Neural crest cell (in vitro differentiated cells): ENCODE measurements around the gene F10. TPM values are rescaled to one million over a fixed set of nuclear protein-coding genes. Genes with fewer than 3 reads are reported as not detected.

Source experiments
- DNase-seq: peaks from one replicate; pipeline ENCODE4 v3.0.0; 2021; ENCODE audit warnings: low read depth, mixed read lengths, low spot score
- H3K27ac Mint-ChIP-seq: one replicate; pipeline ENCODE4 v1.8.0; 2021; ENCODE audit warnings: mild to moderate bottlenecking, mixed read lengths; ENCODE audit not compliant: unreplicated experiment
- H3K27me3 Mint-ChIP-seq: 2 replicates; pipeline ENCODE4 v1.8.0; 2021; ENCODE audit warnings: low read depth, mild to moderate bottlenecking, mixed read lengths
- H3K36me3 Mint-ChIP-seq: 2 replicates; pipeline ENCODE4 v1.8.0; 2021; ENCODE audit warnings: low read depth, mild to moderate bottlenecking, mixed read lengths
- H3K4me1 Mint-ChIP-seq: 2 replicates; pipeline ENCODE4 v1.8.0; 2021; ENCODE audit warnings: mixed read lengths
- H3K4me3 Mint-ChIP-seq: one replicate; pipeline ENCODE4 v1.8.0; 2021; ENCODE audit warnings: mild to moderate bottlenecking, mixed read lengths
- H3K9me3 Mint-ChIP-seq: 2 replicates; pipeline ENCODE4 v1.8.0; 2021; ENCODE audit warnings: mixed read lengths
- CTCF ChIP-seq: fragments of 200-600 bp; sonication (generic); conservative IDR thresholded peaks from 2 replicates; pipeline ENCODE4 v1.5.0; 2021; ENCODE audit warnings: antibody characterized with exemption, mild to moderate bottlenecking
- total RNA-seq: library from RNA; stranded (reverse); gene quantifications from 2 replicates; pipeline ENCODE4 v1.2.1, GENCODE V29; 2021

The F10 gene
- total RNA-seq, 1 donor from 2014 or later: 0.89 TPM

GRCh38 chr13:113176822-113177221 lies 54.2 kb downstream of the F10 start:
- Mint-ChIP-seq H3K27ac (no peak overlapping the region), H3K4me1 (peaks cover 7% of the 10 kb centered on the region), H3K27me3 (no peaks in the 10 kb centered on the region), H3K36me3 (peaks cover 17% of the 10 kb centered on the region), H3K4me3 (no peak overlapping the region), H3K9me3 (no peaks in the 10 kb centered on the region)
- DNase-seq: no peak
- TF ChIP-seq CTCF: no peak

- no peak for DNase-seq
- no peaks in the 10 kb centered on the region for H3K27me3 Mint-ChIP-seq
- no peaks in the 10 kb centered on the region for H3K9me3 Mint-ChIP-seq
- peaks cover 7% of the 10 kb centered on the region for H3K4me1 Mint-ChIP-seq
- H3K27ac Mint-ChIP-seq: no peak overlapping the region
- peaks cover 17% of the 10 kb centered on the region for H3K36me3 Mint-ChIP-seq
- no peak overlapping the region for H3K4me3 Mint-ChIP-seq
- no peak for TF ChIP-seq CTCF
Observed at GRCh38 chr13:113178070-113178895, 55.7 kb downstream of the F10 start.

- no peaks in the 10 kb centered on the region for H3K27me3 Mint-ChIP-seq
- no peak for TF ChIP-seq CTCF
- no peaks in the 10 kb centered on the region for H3K9me3 Mint-ChIP-seq
- H3K27ac Mint-ChIP-seq: no peak overlapping the region
- H3K4me1 Mint-ChIP-seq: peaks cover 11% of the 10 kb centered on the region
- no peak overlapping the region for H3K4me3 Mint-ChIP-seq
- no peak for DNase-seq
- peaks cover 17% of the 10 kb centered on the region for H3K36me3 Mint-ChIP-seq
Observed at GRCh38 chr13:113178896-113179167, 56.2 kb downstream of the F10 start.

GRCh38 chr13:113179374-113180230 lies 57.0 kb downstream of the F10 start:
- peaks cover 14% of the 10 kb centered on the region for H3K36me3 Mint-ChIP-seq
- no peaks in the 10 kb centered on the region for H3K9me3 Mint-ChIP-seq
- TF ChIP-seq CTCF: no peak
- peaks cover 11% of the 10 kb centered on the region for H3K4me1 Mint-ChIP-seq
- no peak overlapping the region for H3K4me3 Mint-ChIP-seq
- no peaks in the 10 kb centered on the region for H3K27me3 Mint-ChIP-seq
- no peak for DNase-seq
- H3K27ac Mint-ChIP-seq: no peak overlapping the region

- Mint-ChIP-seq H3K36me3 (peaks cover 14% of the 10 kb centered on the region), H3K27me3 (no peaks in the 10 kb centered on the region), H3K27ac (no peak overlapping the region), H3K9me3 (no peaks in the 10 kb centered on the region), H3K4me3 (no peak overlapping the region), H3K4me1 (peaks cover 11% of the 10 kb centered on the region)
- no peak for TF ChIP-seq CTCF
- no peak for DNase-seq
Observed at GRCh38 chr13:113182046-113182445, 59.4 kb downstream of the F10 start.
